Endometrial microvascular endothelial cells (primary cell): ENCODE data around the gene CSNK2B. TPM values are rescaled to one million over a fixed set of nuclear protein-coding genes. Genes with fewer than 3 reads are reported as not detected.

Source experiments
- in situ Hi-C: cut with HindIII; loops from 2 replicates; pipeline ENCODE4 v1.10.0; 2017; ENCODE audit warnings: low sequenced_read_pairs, low pct_unique_long_range_greater_than_20kb; ENCODE audit errors: inconsistent ontology term
- total RNA-seq: library from RNA; depleted of rRNA; stranded (reverse); fragments of >200 nt; gene quantifications from one replicate; pipeline ENCODE4 v1.2.3, GENCODE V29; 2015; ENCODE audit errors: inconsistent ontology term

CSNK2B gene
- total RNA-seq, 1 donor from 2014 or later: 271 TPM

DNA sequence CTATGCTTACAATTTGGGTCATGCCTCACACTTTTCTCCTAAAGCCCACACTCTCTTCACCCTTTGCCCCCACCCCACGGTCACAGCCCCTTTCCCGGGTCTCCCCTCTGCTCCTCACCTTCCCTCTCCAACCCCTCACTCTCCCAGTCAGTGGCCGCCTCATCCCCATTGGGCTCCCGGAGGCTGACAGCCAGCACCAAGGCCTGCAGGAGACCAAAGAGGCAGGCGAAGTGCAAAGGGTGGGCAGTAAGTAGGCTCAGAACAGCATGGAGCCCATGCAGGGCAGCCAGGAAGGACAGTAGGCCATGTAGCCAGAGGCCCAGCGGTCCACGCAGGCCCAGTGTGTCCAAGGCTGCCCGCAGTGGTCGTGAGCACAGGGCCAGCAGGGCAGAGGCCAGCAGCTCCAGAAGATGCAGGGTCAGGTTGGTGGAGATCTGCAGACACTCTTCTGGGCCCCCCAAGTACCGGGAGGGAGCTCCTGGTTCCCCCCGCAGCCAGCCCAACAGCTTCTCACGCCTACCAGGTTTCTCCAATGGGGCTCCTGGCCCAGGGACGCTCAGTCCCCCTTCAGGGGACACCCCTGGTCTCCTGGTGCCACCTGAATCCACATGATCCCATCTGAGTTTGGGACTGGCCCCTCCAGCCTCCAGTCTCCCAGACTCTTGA lies 6.8 kb upstream of the CSNK2B start:
- in situ Hi-C loops: no loop called here

DNA sequence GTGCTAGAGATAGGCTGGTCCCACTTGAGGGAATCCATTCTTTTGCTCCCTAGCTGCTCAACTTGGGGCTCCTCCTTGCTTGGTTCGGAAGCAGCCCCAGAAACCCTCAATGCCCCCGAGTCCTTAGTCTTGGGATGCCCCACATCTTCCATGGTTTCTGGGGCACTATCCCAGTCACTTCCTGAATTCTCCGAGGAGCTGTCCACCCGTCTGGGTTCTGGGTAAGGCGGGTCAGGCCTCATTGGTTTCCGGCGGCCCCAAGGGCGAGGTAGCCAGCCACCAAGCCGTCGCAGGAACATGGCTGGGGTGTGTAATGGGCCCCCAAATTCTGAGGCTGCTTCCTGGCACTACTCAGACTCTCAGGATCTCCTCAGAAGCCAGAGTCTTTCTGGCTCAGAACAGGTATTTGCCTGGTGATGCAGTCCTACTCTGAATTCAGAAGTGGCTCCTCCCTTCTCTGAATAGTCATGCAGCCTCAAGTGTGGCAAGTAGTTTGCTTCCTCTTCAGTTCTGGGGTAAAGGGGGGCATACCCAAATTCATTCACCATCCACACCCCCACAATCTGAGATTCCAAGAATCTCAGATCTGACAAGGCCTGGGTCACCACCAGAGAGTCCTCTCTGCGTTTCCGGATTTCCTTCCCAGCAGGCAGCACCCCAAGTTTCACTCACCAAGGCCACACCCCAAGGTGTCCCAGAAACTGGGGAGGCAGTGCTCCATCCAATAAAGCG lies 6.1 kb upstream of the CSNK2B start:
- in situ Hi-C loops: no loop called here

DNA sequence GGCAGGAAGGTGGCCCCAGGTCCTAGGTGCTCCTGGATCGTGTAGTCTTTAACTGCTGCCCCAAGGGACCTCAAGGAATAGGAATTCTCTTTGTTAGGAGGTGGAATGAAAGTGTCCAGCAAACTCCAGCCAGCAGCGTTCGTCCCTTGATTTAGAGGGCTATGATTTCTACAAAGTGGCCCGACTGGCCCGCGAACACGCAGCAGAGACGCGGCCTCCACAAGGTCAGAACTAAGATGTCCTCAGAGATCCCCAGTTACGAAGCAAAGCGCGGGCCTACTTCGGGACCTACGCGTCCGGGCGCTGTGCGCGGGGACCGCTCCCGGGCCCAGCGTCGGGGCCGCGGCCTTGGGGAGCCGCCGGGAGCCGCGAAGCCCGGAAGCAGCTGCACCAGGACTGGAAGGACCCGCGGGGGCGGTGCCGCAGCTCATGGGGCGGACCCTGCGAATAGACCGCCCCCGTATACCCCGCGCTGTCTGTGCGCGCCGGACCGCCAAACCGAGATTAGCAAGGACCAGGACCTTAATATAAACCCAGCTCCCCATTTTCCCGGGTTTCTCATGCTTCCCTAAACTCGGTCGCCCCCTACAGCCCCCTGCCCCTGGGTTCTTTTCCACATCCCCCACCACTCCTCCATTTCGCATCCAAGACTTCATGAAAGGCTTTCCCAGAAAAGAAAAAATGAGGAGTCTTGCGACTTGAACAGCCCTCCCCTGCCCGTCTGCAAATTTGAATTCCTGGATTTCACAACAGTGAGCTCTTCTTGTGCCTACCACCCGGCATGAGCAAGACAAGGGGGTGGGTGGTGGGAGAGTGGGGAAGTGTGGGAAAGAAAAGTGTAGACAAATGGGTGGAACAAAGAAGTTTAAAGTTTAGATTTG lies 5.3 kb upstream of the CSNK2B start, which contains the start of gene C6orf47:
C6orf47 (minus strand) TSS at position 398 of the 881 bp plus-strand sequence. CDS start 831 bp downstream, outside the sequence.
- in situ Hi-C loops: no loop called here

DNA sequence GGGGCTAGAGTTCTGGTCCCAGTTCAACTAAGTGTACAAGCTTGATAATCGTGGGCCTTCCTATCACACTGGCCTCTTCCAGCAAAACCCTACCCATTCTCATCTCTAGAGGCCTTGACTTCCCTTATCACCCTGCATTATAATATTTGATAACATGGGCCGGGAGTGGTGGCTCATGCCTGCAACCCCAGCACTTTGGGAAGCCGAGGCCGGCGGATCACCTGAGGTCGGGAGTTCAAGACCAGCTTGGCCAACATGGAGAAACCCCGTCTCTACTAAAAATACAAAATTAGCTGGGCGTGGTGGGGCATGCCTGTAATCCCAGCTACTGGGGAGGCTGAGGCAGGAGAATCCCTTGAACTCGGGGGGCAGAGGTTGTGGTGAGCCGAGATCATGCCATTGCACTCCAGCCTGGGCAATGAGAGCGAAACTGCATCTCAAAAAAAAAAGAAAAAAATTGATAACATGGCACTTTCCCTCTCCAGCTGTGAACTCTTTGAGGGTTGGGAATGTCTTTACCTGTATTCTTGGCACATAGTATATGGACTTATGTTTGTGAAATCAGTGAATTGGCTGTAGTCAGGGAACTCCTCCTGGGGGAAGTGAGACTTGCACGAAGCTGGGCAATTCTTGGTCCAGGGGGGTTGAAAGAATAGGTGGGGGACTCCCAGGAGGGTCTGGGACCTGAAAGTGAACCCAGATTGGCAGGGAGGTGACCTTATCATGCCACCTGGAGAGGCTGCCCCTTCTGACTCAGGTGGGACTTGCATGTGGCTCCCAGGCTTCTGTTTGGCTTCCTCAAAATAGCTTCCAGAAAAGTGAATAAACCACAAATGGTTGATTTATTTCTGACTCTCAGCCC lies 4.4 kb upstream of the CSNK2B start:
- in situ Hi-C loops: no loop called here

DNA sequence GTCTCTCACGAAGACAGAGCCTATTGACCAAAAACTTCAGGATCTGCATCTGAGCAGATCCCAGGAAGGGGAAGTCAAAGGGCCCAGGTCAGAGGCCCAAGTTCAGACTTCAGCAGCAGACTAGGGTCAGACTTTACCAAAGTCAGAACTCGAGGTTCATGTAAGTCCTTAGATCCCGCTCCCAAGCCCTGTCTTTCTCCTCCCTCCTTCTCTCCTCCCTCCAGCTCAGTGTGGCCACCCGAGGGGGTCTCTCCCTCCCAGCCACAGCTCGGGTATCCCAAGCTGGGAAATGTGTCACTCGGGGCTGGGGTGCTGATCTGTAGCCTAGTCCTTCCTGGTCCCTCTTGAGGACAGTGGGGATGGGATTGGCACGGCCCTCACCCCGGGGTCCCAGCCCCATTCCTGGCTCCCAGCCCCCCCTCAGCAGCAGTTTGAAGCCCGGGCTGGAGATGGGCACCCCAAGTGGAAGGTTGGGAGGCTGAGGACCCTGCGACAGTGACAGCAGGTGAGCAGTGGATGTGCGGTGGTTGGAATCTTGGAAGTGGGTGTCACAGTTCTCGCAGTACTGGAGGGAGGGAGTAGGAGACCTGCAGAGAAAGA lies 3.7 kb upstream of the CSNK2B start:
- in situ Hi-C loops: no loop called here

DNA sequence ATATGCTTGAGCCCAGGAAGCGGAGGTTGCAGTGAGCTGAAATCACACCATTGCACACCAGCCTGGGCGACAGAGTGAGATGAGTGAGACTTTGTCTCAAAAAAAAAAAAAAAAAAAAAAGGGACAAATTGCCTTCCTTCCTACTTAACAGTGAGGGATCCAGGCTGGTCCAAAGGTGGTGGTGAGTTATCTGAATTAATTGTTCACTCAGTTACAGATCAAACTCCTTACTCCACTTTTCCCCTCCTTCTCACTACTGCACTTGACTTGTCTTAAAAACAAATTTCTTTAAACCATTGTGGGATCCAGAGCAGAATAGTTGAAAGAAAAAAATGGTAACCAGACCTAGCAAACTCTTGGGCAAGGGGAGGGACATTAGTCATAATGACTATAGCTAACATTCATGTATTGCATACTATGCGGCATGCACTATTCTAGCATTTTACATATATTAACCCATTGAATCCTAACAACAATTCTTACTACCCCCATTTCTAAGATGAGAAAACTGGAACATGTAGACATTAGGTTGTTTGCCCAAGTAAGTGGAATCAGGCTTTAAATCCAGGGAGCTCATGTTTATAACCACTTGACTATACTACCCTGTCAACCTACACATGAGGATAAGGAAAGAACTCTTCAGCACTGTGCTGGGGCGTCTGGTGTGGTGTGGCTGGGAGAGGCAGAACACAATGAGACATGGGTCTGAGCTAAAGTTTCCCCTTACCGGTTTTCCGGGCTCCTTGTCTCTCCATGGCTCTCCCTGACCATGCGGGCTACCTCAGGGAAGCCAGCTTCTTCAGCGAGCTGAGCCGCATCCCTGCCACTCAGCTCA lies 2.5 kb upstream of the CSNK2B start:
- in situ Hi-C loops: no loop called here

DNA sequence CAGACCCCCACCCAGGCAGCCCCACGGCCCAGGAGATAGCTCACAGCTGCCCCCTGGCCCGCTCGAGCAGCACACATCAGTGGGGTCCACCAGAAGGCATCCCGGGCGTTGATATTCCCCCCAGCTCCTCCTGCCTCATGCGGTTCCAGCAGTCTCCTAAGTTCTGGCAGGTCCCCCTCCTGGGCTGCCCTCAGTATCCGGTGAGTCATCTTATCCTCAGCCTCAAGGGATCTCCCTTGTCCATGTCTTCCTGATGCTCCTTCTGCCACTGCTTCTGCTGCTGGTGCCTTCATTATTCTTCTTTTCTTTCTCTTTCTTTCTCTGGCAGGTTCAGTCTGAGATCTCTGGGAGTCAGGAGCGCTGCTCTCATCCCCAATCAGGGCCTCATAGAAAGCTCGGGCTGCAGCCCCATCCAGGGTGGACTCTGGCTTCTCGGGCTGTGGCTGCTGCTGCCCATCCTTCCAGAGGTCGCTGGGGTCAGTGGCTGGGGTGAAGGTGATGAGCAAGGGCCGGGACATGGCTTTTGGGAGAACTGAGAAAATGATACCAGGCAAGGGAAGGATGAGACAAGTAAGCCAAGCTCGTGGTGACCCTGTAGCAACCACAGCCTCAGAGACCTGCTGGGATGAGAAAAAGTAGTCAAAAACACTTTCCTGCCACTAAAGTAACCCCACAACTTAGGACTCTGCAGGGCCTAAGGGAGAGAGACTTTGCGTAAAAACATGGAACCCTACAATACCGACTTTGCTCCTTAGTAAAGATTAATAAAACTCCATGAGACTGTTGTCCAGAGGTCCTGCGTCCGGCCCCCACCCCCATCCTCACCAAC lies 1.7 kb upstream of the CSNK2B start:
- in situ Hi-C loops: no loop called here

DNA sequence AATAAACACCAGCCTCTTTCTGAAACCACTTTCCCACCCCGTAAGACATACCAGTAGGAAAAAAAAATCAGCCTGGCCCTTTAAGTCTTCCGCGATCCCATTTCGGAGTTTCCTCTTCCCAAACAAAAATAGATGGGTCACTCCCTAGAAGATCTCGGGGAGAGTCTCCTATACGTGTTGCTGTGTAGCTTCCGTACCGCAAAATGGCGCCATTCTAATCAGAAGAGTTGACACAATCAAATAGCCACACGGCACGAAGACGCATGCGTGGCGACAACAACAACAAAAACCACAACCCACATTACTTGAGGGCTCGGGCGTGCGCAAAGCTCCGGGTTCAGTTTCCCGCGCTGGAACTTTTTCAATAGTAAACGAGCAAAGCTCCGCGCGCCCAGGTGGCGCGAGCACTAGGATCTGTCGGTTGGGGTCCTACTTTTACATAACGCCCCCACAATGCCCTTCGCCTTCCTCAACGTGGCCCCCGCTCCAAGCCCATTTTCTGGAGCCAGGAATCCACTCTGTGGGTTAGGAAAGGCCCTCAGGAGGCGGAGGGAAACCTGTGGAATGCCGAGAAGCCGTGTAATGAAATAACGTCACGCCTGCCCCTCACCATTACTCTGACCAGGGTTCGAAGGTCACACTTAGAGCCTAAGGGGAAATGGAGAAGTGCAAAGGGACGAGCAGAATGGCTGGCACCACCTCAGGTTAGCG lies 935 bp upstream of the CSNK2B start, which contains the start of gene GPANK1:
GPANK1 (minus strand) TSS at position 208 of the 711 bp plus-strand sequence. CDS start 519 bp downstream, outside the sequence.
- in situ Hi-C loops: no loop called here

DNA sequence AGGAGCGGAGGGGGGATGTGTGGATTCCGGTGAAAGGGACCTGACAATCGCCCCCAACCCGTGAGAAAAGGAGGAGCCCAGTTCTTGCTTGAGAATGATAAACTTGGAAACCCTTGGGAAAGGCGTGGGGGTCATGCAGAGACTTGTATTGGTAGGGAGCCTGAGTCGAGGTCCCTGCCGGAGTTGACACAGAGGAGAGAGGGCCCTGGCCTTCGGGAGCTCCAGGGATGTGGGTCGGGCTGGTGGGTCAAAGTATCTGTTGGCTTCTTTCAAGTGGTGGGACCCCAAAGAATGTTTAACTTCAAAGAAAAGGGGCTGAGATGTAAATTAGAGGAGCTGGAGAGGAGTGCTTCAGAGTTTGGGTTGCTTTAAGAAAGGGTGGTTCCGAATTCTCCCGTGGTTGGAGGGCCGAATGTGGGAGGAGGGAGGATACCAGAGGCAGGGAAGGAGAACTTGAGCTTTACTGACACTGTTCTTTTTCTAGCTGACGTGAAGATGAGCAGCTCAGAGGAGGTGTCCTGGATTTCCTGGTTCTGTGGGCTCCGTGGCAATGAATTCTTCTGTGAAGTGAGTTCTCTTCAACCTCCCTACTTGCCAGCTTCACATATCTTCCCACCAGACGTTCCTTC lies 571 bp downstream of the CSNK2B start:
- in situ Hi-C loops: no loop called here

DNA sequence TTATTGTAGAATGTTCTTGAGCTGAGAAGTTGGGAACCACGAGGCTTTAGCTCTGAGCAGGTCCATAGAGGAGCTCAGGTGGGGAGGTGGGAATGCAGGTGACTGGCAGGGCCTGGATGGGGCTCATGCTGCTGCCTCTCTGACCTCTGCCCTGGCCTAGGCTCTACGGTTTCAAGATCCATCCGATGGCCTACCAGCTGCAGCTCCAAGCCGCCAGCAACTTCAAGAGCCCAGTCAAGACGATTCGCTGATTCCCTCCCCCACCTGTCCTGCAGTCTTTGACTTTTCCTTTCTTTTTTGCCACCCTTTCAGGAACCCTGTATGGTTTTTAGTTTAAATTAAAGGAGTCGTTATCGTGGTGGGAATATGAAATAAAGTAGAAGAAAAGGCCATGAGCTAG lies 3.8 kb downstream of the CSNK2B start, which contains the start of gene LY6G5B:
LY6G5B (plus strand) TSS at position 301 of the 400 bp plus-strand sequence. CDS start 975 bp downstream, outside the sequence.
- in situ Hi-C loops: no loop called here

DNA sequence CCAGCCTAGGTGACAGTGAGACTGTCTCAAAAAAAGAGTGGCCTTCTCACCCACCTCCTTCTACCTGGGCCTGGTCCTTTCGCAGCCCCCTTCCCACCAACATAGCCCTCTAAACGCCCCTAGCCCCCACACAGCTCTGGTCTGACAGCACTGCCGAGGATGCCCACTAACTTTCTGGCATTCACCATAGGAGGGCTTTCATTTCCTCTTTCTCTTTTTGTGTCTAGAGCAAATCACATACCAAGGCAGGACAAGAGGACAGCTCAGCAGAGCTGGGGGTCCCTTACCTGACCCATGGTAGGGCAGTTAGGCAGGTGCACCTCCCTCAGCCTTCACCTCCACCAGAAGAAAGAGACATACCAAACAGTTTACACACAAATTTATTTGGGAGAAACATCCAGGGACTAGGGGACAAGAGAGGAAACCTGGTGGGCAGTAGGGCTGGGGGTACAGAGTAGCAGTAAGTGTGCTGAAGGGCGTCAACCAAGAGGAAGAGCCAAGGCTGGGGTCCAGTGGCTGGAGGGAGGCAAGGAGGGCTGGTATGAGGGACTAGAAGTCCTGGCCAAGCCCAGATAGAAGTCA lies 10.5 kb downstream of the CSNK2B start:
- in situ Hi-C loops: no loop called here

DNA sequence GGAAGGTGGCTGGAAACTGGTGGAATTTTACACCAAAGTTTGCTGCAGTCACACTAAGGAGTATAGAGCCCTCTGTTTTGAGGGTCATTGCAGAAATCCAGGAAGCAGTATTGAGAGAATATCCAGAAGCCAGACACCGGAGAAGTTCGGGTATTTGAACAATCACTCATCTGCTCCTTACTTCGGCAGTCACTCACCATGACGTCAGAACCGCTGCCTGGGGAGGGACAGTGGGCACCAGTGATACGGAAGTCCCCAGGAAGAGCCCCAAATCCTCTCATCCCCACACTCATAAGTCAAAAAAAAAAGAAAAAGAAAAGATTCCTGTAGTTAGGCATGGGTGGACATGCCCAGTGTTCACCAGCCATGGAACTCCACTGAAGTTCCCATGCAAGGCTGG lies 11.0 kb downstream of the CSNK2B start:
- in situ Hi-C loops: no loop called here

DNA sequence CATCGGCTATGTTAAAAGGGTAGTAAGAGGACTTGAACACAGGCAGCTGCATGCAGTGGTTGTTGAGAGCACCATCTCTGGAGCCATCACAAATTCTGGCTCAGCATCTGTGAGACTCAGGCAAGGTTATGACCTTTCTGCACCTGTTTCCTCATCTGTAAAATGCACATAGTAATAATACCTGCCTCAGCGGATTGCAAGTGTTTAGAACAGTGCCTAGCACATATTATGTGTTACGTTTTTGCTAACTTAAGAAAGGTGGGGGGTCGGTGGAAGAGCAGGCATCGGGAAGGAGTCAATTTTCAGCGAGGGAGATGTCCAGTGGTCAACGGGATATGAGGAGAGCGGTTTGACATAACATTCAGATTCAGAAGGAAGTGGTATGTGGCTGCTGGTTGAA lies 12.1 kb downstream of the CSNK2B start:
- in situ Hi-C loops: no loop called here

DNA sequence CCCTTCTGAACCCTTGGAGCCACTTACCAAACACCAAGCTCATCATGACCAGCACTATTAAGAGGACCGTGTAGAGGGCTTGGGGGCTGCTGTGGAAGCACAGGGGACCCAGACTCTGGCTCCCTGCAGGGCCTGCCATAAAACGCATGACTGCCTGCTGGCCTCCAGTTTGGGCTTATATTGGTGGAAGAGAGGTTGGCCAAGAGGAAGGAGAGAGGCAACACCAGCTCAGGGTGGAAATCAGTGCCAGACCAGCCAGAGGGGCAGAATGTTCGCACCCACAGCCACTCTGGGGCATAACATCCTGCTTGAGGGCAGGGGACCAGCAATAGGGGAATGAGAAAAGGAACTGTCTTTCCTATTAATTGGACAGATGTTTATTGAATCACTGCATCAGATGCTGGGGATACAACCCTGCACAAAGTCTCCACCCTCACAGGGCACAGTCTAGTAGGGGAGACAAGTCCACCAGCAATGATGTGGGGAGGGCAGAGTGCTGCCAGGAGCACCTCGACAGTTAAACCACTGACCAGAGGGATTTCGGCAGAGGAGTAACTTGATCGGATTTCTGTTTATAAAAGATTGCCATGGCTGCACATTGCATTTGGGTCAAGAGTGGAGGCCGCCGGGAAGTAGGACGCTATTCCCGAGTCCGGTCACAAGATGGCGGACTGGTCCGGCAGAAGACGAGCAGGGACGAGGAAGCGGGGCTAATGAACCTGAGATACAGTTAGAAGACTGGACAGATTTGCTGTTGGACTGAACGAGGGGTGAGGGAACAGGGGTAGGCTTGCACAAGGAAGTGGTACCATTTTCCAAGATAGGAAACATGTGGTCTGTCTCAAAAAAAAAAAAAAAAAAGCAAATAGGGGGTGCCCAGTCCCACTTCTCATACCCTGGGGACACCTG lies 14.6 kb downstream of the CSNK2B start, which contains the start of gene LY6G5C:
LY6G5C (minus strand) TSS at position 842 of the 909 bp plus-strand sequence; CDS start at position 148, 694 bp downstream.
- in situ Hi-C loops: no loop called here
